HG02571 (cell line): ENCODE measurements around the gene CC2D1A.

Source experiments
- ATAC-seq: cut with Tn5 transposase; IDR thresholded peaks from one replicate; pipeline ENCODE4 v1.9.1; 2021; ENCODE audit warnings: mild to moderate bottlenecking, moderate library complexity; ENCODE audit not compliant: unreplicated experiment

The CC2D1A gene

DNA sequence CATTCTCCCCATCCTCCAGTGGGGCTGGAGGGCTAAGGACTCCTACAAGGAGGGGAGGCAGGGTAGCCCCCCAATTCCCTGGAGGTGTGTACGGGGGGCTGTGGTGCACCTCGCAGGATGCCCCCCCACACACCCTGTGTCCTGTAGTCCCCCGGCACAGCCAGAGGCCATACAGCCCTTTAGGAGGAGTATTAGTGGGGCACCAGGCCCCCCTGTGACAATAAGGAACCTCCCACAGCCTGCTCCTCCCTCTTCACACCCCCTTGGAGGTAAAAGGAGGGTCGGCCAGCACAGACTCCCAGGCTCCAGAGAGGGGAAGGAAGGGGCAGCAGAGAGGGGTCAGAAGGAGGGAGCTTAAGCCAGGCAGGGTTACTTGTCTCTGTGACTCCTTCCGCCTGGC is 29.2 kb upstream of the CC2D1A start, which contains the start of gene NANOS3:
Gene NANOS3, plus strand, starts transcription at position 301 of the 400 bp plus-strand sequence. CDS start 115 bp downstream, outside the sequence.
- ATAC-seq, result no peak

DNA sequence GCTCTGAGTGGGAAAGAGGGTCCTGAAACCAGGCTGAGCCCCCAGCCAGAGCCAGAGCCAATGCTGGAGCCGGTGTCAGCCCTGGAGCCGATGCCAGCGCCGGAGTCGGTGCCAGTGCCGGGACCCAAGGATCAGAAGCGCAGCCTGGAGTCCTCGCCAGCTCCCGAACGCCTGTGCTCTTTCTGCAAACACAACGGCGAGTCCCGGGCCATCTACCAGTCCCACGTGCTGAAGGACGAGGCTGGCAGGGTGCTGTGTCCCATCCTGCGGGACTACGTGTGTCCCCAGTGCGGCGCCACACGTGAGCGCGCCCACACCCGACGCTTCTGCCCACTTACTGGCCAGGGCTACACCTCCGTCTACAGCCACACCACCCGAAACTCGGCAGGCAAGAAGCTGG is 28.7 kb upstream of the CC2D1A start:
- no peak for ATAC-seq

DNA sequence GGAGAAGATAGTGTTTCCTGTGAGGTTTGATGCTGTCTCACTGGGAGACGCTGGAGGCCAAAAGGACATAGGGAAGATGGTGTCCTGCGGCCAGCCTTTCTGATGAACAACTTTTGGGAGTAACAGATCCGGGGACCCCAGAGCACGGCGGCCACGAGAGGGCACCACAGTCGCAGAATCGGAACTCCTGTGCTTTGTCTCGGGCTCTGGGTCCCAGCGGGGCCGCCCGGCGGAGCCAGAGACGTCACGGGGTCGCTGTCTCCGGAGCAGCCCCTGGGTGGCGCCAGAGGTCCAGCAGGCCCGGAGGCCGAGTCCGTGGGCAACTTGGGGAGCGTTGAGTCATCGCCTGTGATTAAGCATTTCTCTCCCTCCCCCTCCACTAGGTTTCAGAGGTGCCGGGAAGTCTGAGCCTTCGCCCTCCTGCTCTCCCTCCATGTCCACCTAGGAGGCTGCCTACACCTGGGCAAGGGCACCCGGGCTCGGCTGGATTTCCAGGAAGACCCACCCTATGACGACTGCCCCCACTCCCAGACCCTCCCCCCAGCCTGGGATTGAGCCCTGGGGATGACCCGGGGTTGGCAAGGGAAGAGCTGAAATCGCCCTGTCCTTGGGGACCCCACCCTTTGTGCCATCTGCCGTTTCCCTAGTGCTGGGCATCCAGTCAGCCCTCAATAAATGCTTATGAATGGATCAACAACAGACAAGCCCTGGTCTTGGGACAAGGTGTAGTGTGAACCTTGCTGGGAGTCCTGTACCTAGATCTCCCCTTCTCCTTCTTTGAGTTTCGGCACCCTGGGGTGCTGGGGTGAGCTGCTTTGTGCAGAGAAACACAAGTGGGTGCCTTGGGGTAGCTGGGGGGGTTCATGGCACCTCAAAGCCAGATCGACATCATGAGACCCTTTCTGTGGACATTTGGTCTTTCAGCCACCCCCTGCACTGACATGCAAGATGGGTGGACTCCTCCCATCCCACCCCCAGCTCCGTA is 25.6 kb upstream of the CC2D1A start:
- ATAC-seq, result peak; percentile 83

DNA sequence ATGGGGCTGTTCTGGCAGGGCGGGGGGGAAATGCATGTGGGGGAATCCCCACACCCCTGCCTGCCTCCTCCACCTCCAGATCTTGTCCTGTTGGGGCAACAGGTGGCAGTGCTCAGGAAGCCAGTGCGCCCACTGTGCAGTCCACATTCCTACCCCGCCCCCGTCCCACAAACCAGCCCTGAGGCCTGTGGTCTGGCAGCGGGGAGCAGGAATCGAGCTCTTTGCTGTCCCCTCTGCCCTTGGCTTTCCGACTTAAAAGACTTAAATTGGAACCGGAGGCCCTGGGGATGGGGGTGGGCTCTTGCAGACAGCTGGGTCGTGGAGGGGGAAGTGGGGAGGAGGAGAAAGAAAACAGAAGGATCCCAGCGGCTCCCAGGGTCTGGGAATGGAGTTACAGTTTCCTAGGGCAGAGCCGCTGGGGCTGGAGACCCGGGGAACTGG is 24.7 kb upstream of the CC2D1A start:
- ATAC-seq, result no peak

DNA sequence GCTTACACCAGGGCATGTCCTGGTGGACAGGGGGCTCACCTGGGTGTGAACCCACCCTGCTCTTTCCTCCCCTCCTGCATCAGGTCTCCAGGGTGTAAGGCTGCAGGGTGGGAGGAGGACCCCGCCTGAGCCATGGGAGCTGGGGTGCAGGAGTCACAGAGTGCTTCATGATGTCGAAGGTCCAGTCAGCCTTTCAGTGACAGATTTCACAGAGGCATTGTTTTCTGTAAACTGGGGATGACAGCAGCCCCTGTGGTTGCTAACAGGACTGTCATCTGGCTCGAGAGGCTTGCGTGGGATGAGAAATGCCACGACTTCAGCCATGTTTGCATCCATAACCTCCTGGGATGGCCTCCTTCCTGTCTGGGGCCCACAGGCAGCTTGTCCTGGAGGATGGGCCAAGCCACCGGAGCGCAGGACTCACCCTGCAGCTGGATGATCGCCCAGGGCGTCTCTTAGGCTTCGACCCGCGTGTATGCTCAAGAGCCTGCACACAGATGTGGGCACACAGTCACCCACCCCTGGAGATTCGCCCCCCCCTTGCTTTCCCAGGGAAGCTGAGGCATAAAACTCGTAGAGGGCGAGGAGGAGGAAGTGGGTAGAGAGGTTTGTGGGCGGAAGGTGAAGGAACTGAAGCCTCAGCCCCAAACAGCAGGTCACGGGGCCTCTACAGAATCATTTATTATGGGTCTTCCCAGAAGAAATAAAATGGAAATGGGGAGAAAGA is 24.1 kb upstream of the CC2D1A start:
- ATAC-seq, result no peak

DNA sequence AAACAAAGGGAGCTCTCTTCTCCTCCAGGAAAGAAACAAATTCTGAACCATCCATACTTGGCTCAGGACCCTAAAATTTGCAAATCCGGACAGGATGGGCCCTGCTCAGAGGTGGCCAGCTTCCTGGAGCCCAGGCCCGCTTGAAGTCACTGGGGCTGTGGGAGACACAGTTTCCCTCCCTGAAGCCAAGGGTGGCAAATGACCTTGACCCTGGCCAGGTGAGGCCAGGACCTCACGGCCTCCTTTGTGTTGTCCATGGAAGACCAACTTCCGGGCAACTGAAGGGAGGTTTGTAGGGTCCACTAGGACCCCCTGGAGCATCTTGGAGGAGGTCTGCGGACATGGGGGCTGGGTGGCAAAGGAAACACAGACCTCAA is 23.6 kb upstream of the CC2D1A start:
- no peak for ATAC-seq

DNA sequence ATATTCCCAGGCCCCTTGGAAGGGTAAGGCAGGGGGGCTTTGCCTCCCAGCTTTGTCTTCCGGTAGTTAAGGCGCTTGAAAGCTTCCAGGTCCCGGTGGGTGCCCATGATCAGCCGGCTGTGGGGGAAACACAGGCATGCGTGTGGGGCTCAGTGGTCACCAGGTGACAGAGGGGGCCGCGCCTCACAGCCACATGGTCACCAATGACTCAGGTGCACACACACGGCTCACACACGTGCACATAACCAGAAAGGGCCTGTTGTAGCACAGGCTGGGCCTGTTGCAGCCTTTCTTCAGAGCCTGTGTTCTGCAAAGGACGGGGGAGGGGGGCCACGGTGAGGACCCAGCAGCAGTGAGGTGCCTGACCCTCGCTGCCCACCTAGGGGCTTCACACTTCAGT is 23.2 kb upstream of the CC2D1A start:
- no peak for ATAC-seq

DNA sequence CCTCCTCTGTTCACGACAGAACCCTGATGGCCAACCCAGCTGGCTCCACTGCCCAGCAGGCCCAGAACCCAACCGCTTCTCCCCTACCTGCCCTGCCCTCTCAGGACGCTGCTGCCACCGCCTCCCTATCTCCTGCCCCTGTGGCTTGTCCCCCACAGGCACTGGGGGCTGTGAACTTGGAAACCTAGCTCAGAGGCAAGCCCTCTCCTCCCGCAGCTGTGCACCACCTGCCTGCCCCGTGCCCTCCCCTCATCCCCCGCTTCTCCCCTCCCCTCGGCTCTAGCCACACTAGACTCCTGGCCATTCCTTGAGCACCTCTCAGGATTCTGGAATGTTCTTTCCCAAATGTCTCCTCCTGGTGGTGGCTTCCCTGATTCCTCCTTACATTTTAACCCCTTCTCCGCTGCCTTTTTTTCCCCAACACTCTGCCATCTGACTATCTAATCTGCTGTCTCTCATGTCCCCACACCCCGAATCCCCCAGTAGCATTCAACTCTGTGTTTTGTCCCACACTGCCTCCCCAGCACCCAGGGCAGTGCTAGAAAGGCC is 22.4 kb upstream of the CC2D1A start:
- ATAC-seq, result no peak

DNA sequence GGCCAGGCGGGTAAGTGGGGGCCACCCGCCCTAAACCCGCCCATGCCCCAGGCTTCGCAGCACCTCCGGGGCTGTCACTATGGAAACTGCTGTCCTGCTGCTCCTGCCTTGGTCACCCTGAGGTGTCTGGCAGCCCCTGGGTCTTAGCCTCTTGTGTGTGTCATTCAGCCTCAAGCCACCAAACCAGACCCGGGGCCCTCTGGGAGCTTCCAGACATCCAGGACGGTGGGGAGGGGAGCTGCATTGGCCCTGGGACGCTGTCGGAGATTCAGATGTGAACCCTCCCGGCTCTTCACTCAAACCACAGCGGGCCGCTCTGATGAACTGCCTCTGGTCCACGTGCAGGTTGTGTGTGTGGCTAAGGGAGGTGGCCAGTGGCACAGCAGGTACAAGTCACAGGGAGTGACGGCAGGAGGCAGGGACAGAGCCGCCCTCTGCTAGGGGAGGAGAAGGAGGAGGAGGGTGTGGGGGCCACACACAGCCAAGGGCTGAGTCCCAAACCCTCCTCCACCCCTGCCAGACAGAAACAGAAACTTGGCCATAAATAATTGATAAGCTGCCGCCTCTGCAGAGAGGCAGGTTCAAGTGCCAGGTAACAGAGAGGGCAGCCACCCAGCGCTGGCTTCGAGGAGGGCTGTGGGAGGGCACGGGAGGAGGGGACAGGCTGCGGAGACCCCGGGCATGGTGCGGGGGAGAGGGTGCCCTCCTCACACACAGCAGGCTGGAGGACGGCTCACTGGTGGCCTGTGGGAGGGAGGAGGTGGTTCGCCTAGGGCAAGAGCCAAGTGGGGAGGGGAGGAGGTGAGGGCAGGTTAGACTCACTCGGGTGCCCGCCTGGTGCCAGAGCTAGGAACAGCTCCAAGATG is 21.0 kb upstream of the CC2D1A start:
- ATAC-seq, result no peak

DNA sequence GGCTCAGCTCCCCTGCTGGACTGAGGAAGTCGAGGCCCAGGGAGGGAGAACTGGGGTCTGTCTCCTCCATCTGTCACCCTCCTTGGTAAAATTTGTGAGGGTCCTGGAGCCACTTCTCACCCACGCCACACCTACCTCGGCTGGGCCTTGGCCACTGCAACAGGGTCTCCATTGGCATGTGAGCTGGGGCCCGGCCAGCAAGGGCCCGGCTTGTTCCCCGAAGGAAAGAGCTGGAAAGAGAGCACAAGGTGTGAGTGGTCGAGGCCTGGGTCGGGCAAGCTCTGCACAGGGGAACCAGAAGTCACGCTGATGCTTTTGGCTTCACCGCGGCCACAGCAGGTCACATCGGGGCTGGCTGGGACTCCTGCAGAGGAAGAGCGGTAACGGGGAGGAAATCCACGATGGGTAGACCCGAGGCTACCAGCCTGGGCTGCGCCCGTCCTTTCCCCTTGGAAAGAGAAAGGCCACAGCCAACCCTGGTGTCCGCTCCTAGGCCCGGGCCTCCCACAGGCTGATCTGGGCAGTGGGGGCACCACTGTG is 20.1 kb upstream of the CC2D1A start:
- ATAC-seq, result no peak

DNA sequence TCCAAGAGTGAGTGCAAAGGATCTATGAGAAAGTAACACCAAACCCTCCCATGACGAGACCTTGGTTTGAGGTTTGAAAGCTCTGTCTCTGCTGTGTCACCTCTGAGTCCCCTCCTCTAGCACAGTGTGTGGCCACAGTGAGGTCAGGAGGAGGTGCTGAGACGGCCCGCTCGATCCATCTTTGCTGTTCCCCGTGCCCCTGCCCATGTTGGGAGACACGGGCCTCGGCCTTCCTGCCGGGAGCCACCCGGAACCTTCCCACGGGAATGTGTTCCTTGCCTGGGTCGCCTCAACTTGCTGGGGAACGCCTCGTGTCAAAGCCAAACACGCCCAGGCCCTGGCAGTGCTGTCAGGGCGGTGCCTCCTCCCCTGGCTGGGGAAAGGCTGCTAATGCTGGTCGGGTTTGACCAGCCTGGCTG is 19.0 kb upstream of the CC2D1A start:
- ATAC-seq, result no peak

DNA sequence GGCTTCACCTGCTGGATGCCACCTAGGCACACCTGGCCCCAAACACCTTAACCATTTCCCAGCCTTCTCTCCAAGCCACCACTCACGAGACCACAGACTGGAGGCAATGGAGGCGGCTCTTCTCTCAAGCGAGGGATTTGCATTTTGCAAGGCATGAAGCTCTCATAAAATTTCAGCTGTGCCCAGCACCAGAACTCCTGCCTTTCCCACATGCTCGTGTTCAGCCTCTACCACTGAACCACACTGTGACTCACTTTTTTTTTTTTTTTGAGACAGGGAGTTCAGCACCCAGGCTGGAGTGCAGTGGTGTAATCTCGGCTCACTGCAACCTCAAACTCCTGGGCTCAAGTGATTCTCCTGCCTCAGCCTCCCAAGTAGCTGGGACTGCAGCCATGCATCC is 18.5 kb upstream of the CC2D1A start:
- no peak for ATAC-seq

DNA sequence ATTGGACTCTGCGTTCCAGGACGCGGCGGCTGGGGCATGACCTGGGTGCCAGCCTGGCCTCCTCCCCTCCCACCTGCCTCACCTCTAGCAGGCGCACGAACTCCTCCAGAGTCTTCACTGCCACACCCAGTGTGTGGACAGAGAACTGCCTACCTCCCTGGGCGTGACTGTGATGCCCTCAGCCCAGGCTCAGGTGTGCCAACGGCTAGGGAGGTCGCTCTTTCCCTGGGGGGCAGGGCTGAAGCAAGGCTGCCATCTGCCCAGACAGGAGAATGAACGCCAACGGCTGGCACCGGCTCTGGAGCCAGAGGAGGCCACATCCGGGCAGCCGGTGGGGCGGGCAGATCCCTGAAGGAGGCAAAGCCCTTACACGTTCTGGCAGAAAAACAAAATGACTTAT is 17.7 kb upstream of the CC2D1A start:
- ATAC-seq, result no peak

DNA sequence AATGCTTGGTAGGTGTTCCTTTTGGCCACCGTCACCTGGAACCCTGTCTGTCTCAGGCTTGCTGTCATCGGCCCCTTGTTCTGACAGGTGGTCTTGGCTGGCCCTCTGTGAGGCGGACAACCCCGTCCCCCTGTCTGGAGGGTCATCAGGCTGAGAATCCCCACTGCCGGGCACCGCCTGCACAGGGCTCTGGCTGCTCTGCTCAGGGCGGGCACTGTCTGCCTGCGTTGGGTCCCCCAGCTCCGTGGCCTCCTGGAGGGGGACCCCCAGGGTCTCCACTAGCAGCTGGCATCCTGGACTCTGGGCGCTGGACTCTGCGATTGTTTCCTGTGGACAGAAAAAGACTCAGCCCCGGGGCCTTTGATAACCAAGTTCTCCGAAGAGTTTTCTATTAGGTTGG is 15.9 kb upstream of the CC2D1A start:
- ATAC-seq, result no peak

DNA sequence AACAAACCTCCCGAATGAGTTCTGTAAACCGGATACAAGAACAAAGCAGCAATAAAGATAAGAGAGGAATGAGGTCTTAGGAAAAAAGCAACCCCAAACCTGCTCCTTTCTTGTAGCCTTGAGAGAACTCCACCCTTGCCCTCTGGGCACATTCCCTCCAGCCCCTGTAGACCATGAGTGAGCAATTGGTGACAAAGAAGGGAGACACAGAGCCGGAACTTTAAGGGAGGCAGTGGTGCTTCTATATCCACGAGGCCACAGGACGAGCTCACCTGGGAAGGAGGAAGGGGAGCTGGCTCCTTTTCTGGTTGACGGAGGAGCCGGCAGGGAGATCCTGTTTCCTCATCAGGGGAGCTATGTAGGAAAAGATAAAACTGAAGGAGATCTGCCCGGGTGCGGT is 13.1 kb upstream of the CC2D1A start:
- ATAC-seq, result no peak

DNA sequence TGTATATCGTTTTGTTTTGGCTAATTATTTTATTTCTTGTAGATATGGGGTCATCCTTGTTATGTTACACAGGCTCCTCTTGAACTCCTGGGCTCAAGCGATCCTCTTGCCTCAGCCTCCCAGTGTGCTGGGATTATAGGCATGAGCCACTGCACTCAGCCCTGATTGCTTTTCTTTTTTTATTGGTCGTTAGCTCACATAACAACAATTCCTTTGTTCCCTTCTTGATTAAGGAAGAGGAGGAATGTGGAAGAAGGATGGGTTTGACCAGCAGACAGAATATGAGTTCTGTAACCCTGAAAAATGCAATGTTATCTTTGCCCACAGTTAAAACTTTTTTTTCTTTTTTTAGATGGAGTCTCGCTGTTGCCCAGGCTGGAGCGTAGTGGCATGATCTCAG is 11.4 kb upstream of the CC2D1A start:
- no peak for ATAC-seq

DNA sequence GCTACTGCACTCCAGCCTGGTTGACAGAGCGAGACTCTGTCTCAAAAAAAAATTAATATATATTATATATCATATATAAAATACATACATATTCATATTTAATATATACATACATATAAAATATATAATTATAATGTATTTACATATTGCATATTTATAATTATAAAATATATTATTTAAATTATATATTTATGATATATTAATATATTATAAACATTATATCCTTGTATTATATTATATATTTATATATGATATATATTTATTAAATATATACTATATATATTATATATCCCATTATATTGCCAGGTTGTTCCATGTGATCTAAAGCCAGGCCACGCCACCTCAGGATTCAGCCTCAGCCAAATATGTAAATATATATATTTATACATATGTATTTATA is 9.8 kb upstream of the CC2D1A start:
- ATAC-seq, result no peak

DNA sequence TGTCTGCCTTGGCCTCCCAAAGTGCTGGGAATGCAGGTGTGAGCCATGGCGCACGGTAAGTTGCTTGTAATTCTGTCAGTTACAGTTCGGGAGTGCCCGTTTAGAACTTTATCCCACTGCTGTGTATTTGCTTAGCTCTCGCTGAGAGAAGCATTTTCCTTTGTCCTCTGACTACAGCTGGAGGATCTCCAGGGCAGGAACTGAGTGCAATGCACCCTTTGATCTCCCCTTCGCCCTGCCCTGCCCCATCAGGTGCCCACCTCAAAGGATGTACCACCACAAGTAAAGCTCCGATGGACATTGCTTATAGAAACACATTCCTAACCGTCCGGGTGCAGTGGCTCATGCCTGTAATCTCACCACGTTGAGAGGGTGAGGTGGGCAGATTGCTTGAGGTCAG is 6.6 kb upstream of the CC2D1A start:
- ATAC-seq, result no peak

DNA sequence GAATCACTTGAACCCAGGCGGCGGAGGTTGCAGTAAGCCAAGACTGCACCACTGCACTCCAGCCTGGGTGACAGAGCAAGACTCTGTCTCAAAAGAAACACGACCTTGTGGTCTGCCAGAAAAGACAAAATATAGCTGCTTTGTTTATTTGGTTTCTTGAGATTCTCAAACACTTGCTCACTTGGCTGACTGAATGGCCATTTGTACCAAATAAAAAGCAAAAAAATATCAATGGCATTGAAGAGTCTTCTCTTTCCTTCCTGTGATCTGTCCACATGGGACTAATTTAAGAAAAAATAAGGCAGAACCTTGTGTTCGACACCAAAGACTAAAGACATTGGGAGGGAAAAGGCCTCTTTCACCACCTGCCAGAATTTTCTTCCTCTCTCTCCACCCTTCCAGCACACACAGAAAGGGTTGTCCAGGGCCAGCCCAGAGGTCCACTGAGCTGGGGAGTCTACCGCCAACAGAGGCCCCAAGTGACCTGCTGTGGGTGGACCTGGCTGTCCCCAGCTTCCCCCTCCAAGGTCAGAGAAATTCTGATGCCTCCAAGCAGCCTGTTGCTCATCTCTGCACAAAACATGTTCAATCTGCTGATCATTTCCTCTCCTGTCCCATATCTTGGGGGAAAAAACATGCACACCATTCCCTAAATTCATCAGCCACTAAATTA is 6.0 kb upstream of the CC2D1A start:
- no peak for ATAC-seq

DNA sequence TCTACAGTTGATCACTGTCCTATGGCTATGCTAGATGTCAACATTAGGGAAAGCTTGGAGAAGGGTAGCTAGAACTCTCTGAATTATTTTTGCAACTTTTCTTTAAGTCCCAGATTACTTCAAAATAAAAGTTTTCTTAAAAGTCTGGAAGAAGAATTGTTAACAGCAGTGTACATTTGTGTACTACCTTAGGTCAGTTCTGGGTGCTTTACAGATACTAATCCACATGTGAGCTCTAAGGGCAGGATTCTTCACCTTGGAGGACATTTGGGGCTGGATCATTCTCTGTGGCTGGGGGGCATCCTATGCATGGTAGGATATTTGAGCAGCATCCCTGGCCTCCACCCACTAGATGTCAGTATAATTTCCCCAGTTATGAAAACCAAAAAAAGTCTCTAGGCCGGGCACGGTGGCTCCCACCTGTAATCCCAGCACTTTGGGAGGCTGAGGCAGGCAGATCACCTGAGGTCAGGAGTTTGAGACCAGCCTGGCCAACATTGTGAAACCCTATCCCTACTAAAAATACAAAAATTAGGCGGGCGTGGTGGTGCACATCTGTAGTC is 2.9 kb upstream of the CC2D1A start:
- no peak for ATAC-seq
